Keratinocyte (primary cell): ENCODE results near the gene CPT2. TPM values are rescaled to one million over a fixed set of nuclear protein-coding genes. Genes with fewer than 3 reads are reported as not detected.

ENCODE experiments used
- DNase-seq: peaks from one replicate; pipeline ENCODE4 v3.0.0-alpha.2; 2011; ENCODE audit warnings: low read depth, missing footprints, low spot score
- FAIRE-seq: peaks from 2 replicates; lab custom pipeline; 2011; peaks lifted over from hg19 to GRCh38; lab: Jason Lieb, UNC
- H2AFZ ChIP-seq: 2 replicates; pipeline ENCODE4 v1.6.0; 2012; ENCODE audit warnings: low read length, control low read depth, inconsistent platforms; ENCODE audit not compliant: control insufficient read depth
- H3K27ac ChIP-seq: 2 replicates; pipeline ENCODE4 v1.5.1; 2011; ENCODE audit warnings: low read length; ENCODE audit not compliant: control insufficient read depth, insufficient read depth
- H3K27me3 ChIP-seq: 3 replicates; pipeline ENCODE4 v1.6.0; 2011; ENCODE audit warnings: low read length; ENCODE audit not compliant: control insufficient read depth, insufficient read depth; ENCODE audit errors: extremely low read depth
- H3K36me3 ChIP-seq, 2 experiments: 2 replicates in 1 of 2; 3 replicates in 1 of 2; pipeline ENCODE4 v1.5.1; 2011; ENCODE audit warnings: low read length in 2 of 2, mild to moderate bottlenecking in 1 of 2; ENCODE audit not compliant: control insufficient read depth in 2 of 2, insufficient read depth in 2 of 2; ENCODE audit errors: extremely low read depth in 1 of 2
- H3K4me1 ChIP-seq: 3 replicates; pipeline ENCODE4 v1.5.1; 2011; ENCODE audit warnings: low read length; ENCODE audit not compliant: control insufficient read depth, insufficient read depth; ENCODE audit errors: extremely low read depth
- H3K4me2 ChIP-seq: 3 replicates; pipeline ENCODE4 v1.6.0; 2011; ENCODE audit warnings: low read depth, low read length; ENCODE audit not compliant: control insufficient read depth, insufficient read depth; ENCODE audit errors: extremely low read depth
- H3K4me3 ChIP-seq, 3 experiments: fragments of 200-600 bp in 1 of 3; sonication (generic) in 1 of 3; 2 replicates in 2 of 3; 3 replicates in 1 of 3; pipeline ENCODE4 v1.5.1; 2011 to 2016; ENCODE audit warnings: low read length in 3 of 3, mild to moderate bottlenecking in 3 of 3, control low read depth in 2 of 3, inconsistent platforms in 1 of 3, low read depth in 1 of 3, mixed read lengths in 1 of 3, mixed run types in 1 of 3, moderate library complexity in 1 of 3; ENCODE audit not compliant: control insufficient read depth in 2 of 3, insufficient read depth in 2 of 3; ENCODE audit errors: extremely low read depth in 1 of 3
- H3K79me2 ChIP-seq: 2 replicates; pipeline ENCODE4 v1.6.0; 2012; ENCODE audit warnings: low read length; ENCODE audit not compliant: control insufficient read depth, insufficient read depth
- H3K9ac ChIP-seq: 3 replicates; pipeline ENCODE4 v1.6.0; 2011; ENCODE audit warnings: low read length; ENCODE audit not compliant: control insufficient read depth, insufficient read depth; ENCODE audit errors: extremely low read depth
- H3K9me1 ChIP-seq: 3 replicates; pipeline ENCODE4 v1.6.0; 2011; ENCODE audit warnings: low read length; ENCODE audit not compliant: control insufficient read depth, insufficient read depth; ENCODE audit errors: extremely low read depth
- H3K9me3 ChIP-seq: 2 replicates; pipeline ENCODE4 v1.5.1; 2012; ENCODE audit warnings: low read depth, low read length; ENCODE audit not compliant: control insufficient read depth
- H4K20me1 ChIP-seq: 3 replicates; pipeline ENCODE4 v1.6.0; 2011; ENCODE audit warnings: low read length; ENCODE audit not compliant: control insufficient read depth, insufficient read depth; ENCODE audit errors: extremely low read depth
- EZH2 ChIP-seq: IDR thresholded peaks from one replicate; pipeline ENCODE4 v1.6.1; 2012; ENCODE audit warnings: inconsistent platforms, mild to moderate bottlenecking, low read length, moderate library complexity
- dilution Hi-C: fragments of 300-500 bp; cut with MboI; formaldehyde crosslinking; loops from one replicate; pipeline ENCODE4 v1.7.0; 2020; ENCODE audit warnings: low sequenced_read_pairs; ENCODE audit not compliant: extremely low pct_ligation_motif_present
- polyA plus RNA-seq, 5 experiments: library from polyadenylated mRNA; depleted of rRNA in 3 of 5; stranded (reverse) in 3 of 5; stranded (forward) in 1 of 5; unstranded in 1 of 5; fragments of >200 nt; gene quantifications; 1 replicate in 1 of 5; 2 replicates in 3 of 5; 3 replicates in 1 of 5; pipeline versions ENCODE4 v1.2.1 to v1.2.3, GENCODE V29; 2011 to 2012; ENCODE audit warnings: missing spikeins in 2 of 5, low read depth in 1 of 5, low replicate concordance in 1 of 5
- TF ChIP-seq, protein P1 (sequence below), 3 experiments: IDR thresholded peaks in 1 of 3; conservative IDR thresholded peaks in 1 of 3; optimal IDR thresholded peaks in 1 of 3; 2 replicates in 2 of 3; 3 replicates in 1 of 3; pipeline versions ENCODE3 to v1.5.1; 2011; ENCODE audit warnings: low read length in 3 of 3, mild to moderate bottlenecking in 3 of 3, moderate library complexity in 2 of 3, control low read depth in 1 of 3, inconsistent platforms in 1 of 3; ENCODE audit not compliant: insufficient read depth in 2 of 3; ENCODE audit errors: extremely low read depth in 1 of 3

The CPT2 gene
- polyA plus RNA-seq, 1 donor (not counting 4 experiments of a cell fraction or from before 2014, with no cell fraction given) = 16.6 TPM

GRCh38 chr1:53180226-53180625 lies 16.4 kb upstream of the CPT2 start:
- dilution Hi-C loops = no loop called here
- no peak overlapping the region for H2AFZ ChIP-seq
- no peak for FAIRE-seq

GRCh38 chr1:53180951-53181350 lies 15.7 kb upstream of the CPT2 start:
- no peak overlapping the region for H3K9ac ChIP-seq
- H2AFZ ChIP-seq = no peak overlapping the region
- H3K9me3 ChIP-seq = no peaks in the 10 kb centered on the region
- no peaks in the 10 kb centered on the region for H3K4me1 ChIP-seq
- no peaks in the 10 kb centered on the region for H4K20me1 ChIP-seq
- H3K27ac ChIP-seq = no peak overlapping the region
- H3K27me3 ChIP-seq = peaks cover 3% of the 10 kb centered on the region
- H3K36me3 ChIP-seq = no peaks in the 10 kb centered on the region
- H3K79me2 ChIP-seq = no peaks in the 10 kb centered on the region
- DNase-seq (no peak), FAIRE-seq (no peak)
- H3K4me2 ChIP-seq = no peak overlapping the region
- dilution Hi-C loops = no loop called here
- no peak overlapping the region for H3K4me3 ChIP-seq
- no peaks in the 10 kb centered on the region for H3K9me1 ChIP-seq
- TF ChIP-seq, protein P1, sequence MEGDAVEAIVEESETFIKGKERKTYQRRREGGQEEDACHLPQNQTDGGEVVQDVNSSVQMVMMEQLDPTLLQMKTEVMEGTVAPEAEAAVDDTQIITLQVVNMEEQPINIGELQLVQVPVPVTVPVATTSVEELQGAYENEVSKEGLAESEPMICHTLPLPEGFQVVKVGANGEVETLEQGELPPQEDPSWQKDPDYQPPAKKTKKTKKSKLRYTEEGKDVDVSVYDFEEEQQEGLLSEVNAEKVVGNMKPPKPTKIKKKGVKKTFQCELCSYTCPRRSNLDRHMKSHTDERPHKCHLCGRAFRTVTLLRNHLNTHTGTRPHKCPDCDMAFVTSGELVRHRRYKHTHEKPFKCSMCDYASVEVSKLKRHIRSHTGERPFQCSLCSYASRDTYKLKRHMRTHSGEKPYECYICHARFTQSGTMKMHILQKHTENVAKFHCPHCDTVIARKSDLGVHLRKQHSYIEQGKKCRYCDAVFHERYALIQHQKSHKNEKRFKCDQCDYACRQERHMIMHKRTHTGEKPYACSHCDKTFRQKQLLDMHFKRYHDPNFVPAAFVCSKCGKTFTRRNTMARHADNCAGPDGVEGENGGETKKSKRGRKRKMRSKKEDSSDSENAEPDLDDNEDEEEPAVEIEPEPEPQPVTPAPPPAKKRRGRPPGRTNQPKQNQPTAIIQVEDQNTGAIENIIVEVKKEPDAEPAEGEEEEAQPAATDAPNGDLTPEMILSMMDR (optimal IDR thresholded peaks at IDR 0.05 in 1 of 3, IDR thresholded peaks at IDR 0.05 in 1 of 3, conservative IDR thresholded peaks at IDR 0.05 in 1 of 3; ENCODE audit: extremely low read depth in 1 of 3, insufficient read depth in 2 of 3, low read length in 3 of 3) = no peak
- TF ChIP-seq EZH2 = no peak

More at GRCh38 chr1:53180226-53180625, 16.4 kb upstream of the CPT2 start:
- Histone ChIP-seq H3K27me3 (peaks cover 3% of the 10 kb centered on the region), H4K20me1 (no peaks in the 10 kb centered on the region), H3K4me3 (no peak overlapping the region), H3K36me3 (no peaks in the 10 kb centered on the region), H3K9ac (no peak overlapping the region), H3K4me1 (no peaks in the 10 kb centered on the region), H3K4me2 (no peak overlapping the region), H3K79me2 (no peaks in the 10 kb centered on the region), H3K27ac (no peak overlapping the region), H3K9me1 (no peaks in the 10 kb centered on the region), H3K9me3 (no peaks in the 10 kb centered on the region)
- TF ChIP-seq, protein P1 (optimal IDR thresholded peaks at IDR 0.05 in 1 of 3, IDR thresholded peaks at IDR 0.05 in 1 of 3, conservative IDR thresholded peaks at IDR 0.05 in 1 of 3; ENCODE audit: extremely low read depth in 1 of 3, insufficient read depth in 2 of 3, low read length in 3 of 3) = no peak
- TF ChIP-seq EZH2 = no peak
- DNase-seq = no peak
